Stimulated activated memory B cell treated with anti-CD40 and anti-IgM and Interleukin-4, amounts not matched to agents 10 μg/mL and 1 μg/mL and 100 μg/mL, for 72 hours (primary cell): ENCODE measurements around the gene RPL19.

Source experiments
- ATAC-seq: fragments of 150-1000 bp; cut with Tn5 transposase; 2 replicates; pipeline ENCODE4 v1.10.0; 2021
- H3K27ac Mint-ChIP-seq: one replicate; pipeline ENCODE4 v1.8.0; 2022; ENCODE audit warnings: mild to moderate bottlenecking, mixed read lengths
- H3K27me3 Mint-ChIP-seq: one replicate; pipeline ENCODE4 v1.8.0; 2022; ENCODE audit warnings: mixed read lengths
- H3K36me3 Mint-ChIP-seq: one replicate; pipeline ENCODE4 v1.8.0; 2022; ENCODE audit warnings: mixed read lengths
- H3K4me1 Mint-ChIP-seq: one replicate; pipeline ENCODE4 v1.8.0; 2022; ENCODE audit warnings: mixed read lengths
- H3K4me3 Mint-ChIP-seq: one replicate; pipeline ENCODE4 v1.8.0; 2022; ENCODE audit warnings: mild to moderate bottlenecking, moderate library complexity, mixed read lengths
- H3K9me3 Mint-ChIP-seq: one replicate; pipeline ENCODE4 v1.8.0; 2022; ENCODE audit warnings: mixed read lengths

Gene RPL19

GRCh38 chr17:39200070-39200879 lies at the start of gene RPL19:
RPL19 (plus strand) TSS chr17:39200283; CDS start chr17:39200345, 62 bp downstream.
- Mint-ChIP-seq H3K9me3 (no peaks in the 10 kb centered on the region), H3K27me3 (no peaks in the 10 kb centered on the region), H3K4me1 (peaks cover 69% of the 10 kb centered on the region), H3K36me3 (peaks cover 48% of the 10 kb centered on the region), H3K4me3 (peak within 1 kb of the TSS; percentile 96), H3K27ac (peak within 1 kb of the TSS; percentile 100)
- ATAC-seq = peak; percentile 83

GRCh38 chr17:39150795-39151149 lies 49.3 kb upstream of the RPL19 start:
- H3K27me3 Mint-ChIP-seq = peaks cover 49% of the 10 kb centered on the region
- no peak overlapping the region for H3K4me3 Mint-ChIP-seq
- H3K9me3 Mint-ChIP-seq = no peaks in the 10 kb centered on the region
- ATAC-seq = no peak
- H3K4me1 Mint-ChIP-seq = peaks cover 28% of the 10 kb centered on the region
- no peaks in the 10 kb centered on the region for H3K36me3 Mint-ChIP-seq
- no peak overlapping the region for H3K27ac Mint-ChIP-seq

- H3K27me3 Mint-ChIP-seq = peaks cover 48% of the 10 kb centered on the region
- peak within 1 kb of the TSS; percentile 98 for H3K4me3 Mint-ChIP-seq
- no peak for ATAC-seq
- H3K9me3 Mint-ChIP-seq = no peaks in the 10 kb centered on the region
- peaks cover 28% of the 10 kb centered on the region for H3K4me1 Mint-ChIP-seq
- H3K27ac Mint-ChIP-seq = no peak within 1 kb of the TSS
- no peaks in the 10 kb centered on the region for H3K36me3 Mint-ChIP-seq
Observed at GRCh38 chr17:39151150-39151942, 48.7 kb upstream of the RPL19 start, which contains the start of gene PLXDC1. PLXDC1 (minus strand) TSS chr17:39151637; CDS start chr17:39151437, 200 bp downstream.

GRCh38 chr17:39151943-39152818 lies 47.9 kb upstream of the RPL19 start:
- H3K27ac Mint-ChIP-seq = no peak overlapping the region
- ATAC-seq = no peak
- H3K4me3 Mint-ChIP-seq = peak overlapping the region; percentile 98
- no peaks in the 10 kb centered on the region for H3K36me3 Mint-ChIP-seq
- no peaks in the 10 kb centered on the region for H3K9me3 Mint-ChIP-seq
- peaks cover 46% of the 10 kb centered on the region for H3K27me3 Mint-ChIP-seq
- H3K4me1 Mint-ChIP-seq = peaks cover 28% of the 10 kb centered on the region

- H3K36me3 Mint-ChIP-seq = no peaks in the 10 kb centered on the region
- peak; percentile 85 for ATAC-seq
Observed at GRCh38 chr17:39153599-39154051, 46.5 kb upstream of the RPL19 start.

GRCh38 chr17:39155654-39156053 lies 44.4 kb upstream of the RPL19 start:
- H3K4me3 Mint-ChIP-seq = no peak overlapping the region

More at GRCh38 chr17:39153599-39154051, 46.5 kb upstream of the RPL19 start:
- peaks cover 28% of the 10 kb centered on the region for H3K4me1 Mint-ChIP-seq
- peak overlapping the region; percentile 98 for H3K4me3 Mint-ChIP-seq
- H3K27me3 Mint-ChIP-seq = peaks cover 35% of the 10 kb centered on the region
- peak overlapping the region; percentile 80 for H3K27ac Mint-ChIP-seq
- H3K9me3 Mint-ChIP-seq = no peaks in the 10 kb centered on the region

GRCh38 chr17:39156491-39156890 lies 43.6 kb upstream of the RPL19 start:
- Mint-ChIP-seq H3K9me3 (no peaks in the 10 kb centered on the region), H3K4me3 (no peak overlapping the region), H3K36me3 (no peaks in the 10 kb centered on the region), H3K27me3 (peaks cover 10% of the 10 kb centered on the region), H3K4me1 (peaks cover 28% of the 10 kb centered on the region), H3K27ac (no peak overlapping the region)
- no peak for ATAC-seq

More at GRCh38 chr17:39155654-39156053, 44.4 kb upstream of the RPL19 start:
- Mint-ChIP-seq H3K27me3 (peaks cover 15% of the 10 kb centered on the region), H3K36me3 (no peaks in the 10 kb centered on the region), H3K27ac (no peak overlapping the region), H3K4me1 (peaks cover 28% of the 10 kb centered on the region), H3K9me3 (no peaks in the 10 kb centered on the region)
- no peak for ATAC-seq

- peaks cover 13% of the 10 kb centered on the region for H3K27me3 Mint-ChIP-seq
- H3K36me3 Mint-ChIP-seq = no peaks in the 10 kb centered on the region
- H3K4me3 Mint-ChIP-seq = no peak overlapping the region
- peaks cover 8% of the 10 kb centered on the region for H3K4me1 Mint-ChIP-seq
- ATAC-seq = no peak
- no peak overlapping the region for H3K27ac Mint-ChIP-seq
- H3K9me3 Mint-ChIP-seq = no peaks in the 10 kb centered on the region
Observed at GRCh38 chr17:39158623-39159022, 41.5 kb upstream of the RPL19 start.

- Mint-ChIP-seq H3K4me3 (no peak overlapping the region), H3K27me3 (peaks cover 45% of the 10 kb centered on the region), H3K9me3 (no peaks in the 10 kb centered on the region), H3K4me1 (peaks cover 20% of the 10 kb centered on the region), H3K36me3 (no peaks in the 10 kb centered on the region), H3K27ac (no peak overlapping the region)
- ATAC-seq = no peak
Observed at GRCh38 chr17:39161962-39162361, 38.1 kb upstream of the RPL19 start.

- peak; percentile 92 for ATAC-seq
- no peaks in the 10 kb centered on the region for H3K9me3 Mint-ChIP-seq
- H3K4me1 Mint-ChIP-seq = peaks cover 27% of the 10 kb centered on the region
- H3K36me3 Mint-ChIP-seq = no peaks in the 10 kb centered on the region
- H3K4me3 Mint-ChIP-seq = peak overlapping the region; percentile 81
- peak overlapping the region; percentile 12 for H3K27ac Mint-ChIP-seq
- peaks cover 68% of the 10 kb centered on the region for H3K27me3 Mint-ChIP-seq
Observed at GRCh38 chr17:39164675-39165143, 35.4 kb upstream of the RPL19 start.

GRCh38 chr17:39165178-39165840 lies 34.8 kb upstream of the RPL19 start:
- Mint-ChIP-seq H3K27me3 (peaks cover 74% of the 10 kb centered on the region), H3K4me1 (peaks cover 27% of the 10 kb centered on the region), H3K9me3 (no peaks in the 10 kb centered on the region), H3K36me3 (no peaks in the 10 kb centered on the region), H3K27ac (peak overlapping the region; percentile 12), H3K4me3 (peak overlapping the region; percentile 81)
- ATAC-seq = no peak

- H3K36me3 Mint-ChIP-seq = no peaks in the 10 kb centered on the region
- H3K4me3 Mint-ChIP-seq = peak within 1 kb of the TSS; percentile 81
- H3K9me3 Mint-ChIP-seq = no peaks in the 10 kb centered on the region
- no peak for ATAC-seq
- H3K27ac Mint-ChIP-seq = peak within 1 kb of the TSS; percentile 12
- H3K27me3 Mint-ChIP-seq = peaks cover 80% of the 10 kb centered on the region
- H3K4me1 Mint-ChIP-seq = peaks cover 27% of the 10 kb centered on the region
Observed at GRCh38 chr17:39165841-39166349, 34.2 kb upstream of the RPL19 start, which contains the start of gene ARL5C. ARL5C (minus strand) TSS chr17:39166161; CDS start chr17:39165760, 401 bp downstream.

- Mint-ChIP-seq H3K9me3 (no peaks in the 10 kb centered on the region), H3K27me3 (peaks cover 84% of the 10 kb centered on the region), H3K4me1 (peaks cover 27% of the 10 kb centered on the region), H3K36me3 (no peaks in the 10 kb centered on the region), H3K4me3 (no peak overlapping the region), H3K27ac (no peak overlapping the region)
- ATAC-seq = no peak
Observed at GRCh38 chr17:39166437-39167335, 33.4 kb upstream of the RPL19 start.
